ENCODE measurements around the gene SGTA.

SGTA gene

DNA sequence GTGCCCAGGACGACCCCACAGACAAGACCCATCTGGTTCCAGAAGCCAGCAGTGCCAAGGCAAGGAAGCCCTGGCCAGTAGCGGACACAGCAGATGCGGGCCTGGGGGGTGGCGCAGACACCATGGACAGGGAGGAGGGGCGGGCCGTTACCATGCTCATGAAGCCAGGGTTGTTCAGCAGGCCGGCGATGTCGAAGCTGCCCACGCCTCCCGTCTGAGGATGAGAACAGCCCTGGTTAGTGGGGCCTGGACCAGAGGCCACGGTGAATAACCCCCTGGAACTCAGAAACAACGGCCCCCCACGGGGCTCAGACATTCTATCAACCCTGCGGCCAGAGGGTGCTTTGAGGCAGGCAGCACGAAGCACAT is 21.8 kb downstream of the SGTA start:
- ChIA-PET POLR2A (no interaction called here), CTCF (no interaction called here)
- Histone ChIP-seq H3K9me3 (ENCODE audit: control extremely low read depth in 1 of 5, control insufficient read depth in 4 of 5, insufficient read depth in 2 of 5, low read depth in 1 of 5, low read length in 4 of 5) (no peaks in the 10 kb centered on the region), H3K4me3 (ENCODE audit: control insufficient read depth in 1 of 7, extremely low read depth in 1 of 7, insufficient read depth in 4 of 7, low read depth in 2 of 7, low read length in 6 of 7) (no peak overlapping the region), H3K36me3 (ENCODE audit: control insufficient read depth in 4 of 4, insufficient read depth in 4 of 4, low read length in 3 of 4) (peaks cover 6 to 83% (median 61%) of the 10 kb centered on the region in 4 experiments), H3K27ac (ENCODE audit: insufficient read depth in 1 of 2, low read depth in 1 of 2, low read length in 2 of 2, poor library complexity in 1 of 2, severe bottlenecking in 2 of 2) (no peak overlapping the region), H3K27me3 (replicated peaks in 2 of 5; ENCODE audit: control insufficient read depth in 4 of 5, insufficient read depth in 5 of 5, low read length in 4 of 5) (no peaks in the 10 kb centered on the region), H3K4me1 (ENCODE audit: control extremely low read depth in 1 of 4, control insufficient read depth in 4 of 4, insufficient read depth in 4 of 4, low read length in 3 of 4) (no peaks in the 10 kb centered on the region)
- no peak for DNase-seq
- over 99% methylated on average over 8 of the region's 16 CpGs for WGBS (ENCODE audit: insufficient coverage)

DNA sequence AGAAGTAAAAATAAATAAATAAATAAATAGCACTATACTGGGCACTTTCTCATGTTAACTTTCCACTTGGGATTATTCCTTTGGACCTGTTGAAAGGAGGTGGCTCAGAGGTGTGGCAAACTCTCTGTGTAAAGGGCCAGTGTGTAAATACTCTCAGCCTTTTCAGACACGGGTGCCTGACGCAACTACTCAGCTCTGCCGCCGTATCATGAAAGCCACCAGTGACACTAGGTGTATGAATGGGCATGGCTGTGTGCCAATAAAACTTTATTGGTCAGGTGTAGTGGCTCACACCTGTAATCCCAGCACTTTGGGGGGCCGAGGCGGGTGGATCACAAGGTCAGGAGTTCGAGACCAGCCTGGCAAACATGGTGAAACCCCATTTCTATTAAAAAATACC is 23.1 kb downstream of the SGTA start:
- no peaks in the 10 kb centered on the region for H3K27me3 ChIP-seq (replicated peaks in 2 of 5; ENCODE audit: control insufficient read depth in 4 of 5, insufficient read depth in 5 of 5, low read length in 4 of 5)
- CTCF ChIA-PET, result interaction anchor here (0.8 to 1.1 kb wide), 2 partner anchors 10 to 111 kb away, joined by 4 read pairs; no protein-coding TSS in a partner anchor
- no peak for DNase-seq
- no peak overlapping the region for H3K27ac ChIP-seq (ENCODE audit: insufficient read depth in 1 of 2, low read depth in 1 of 2, low read length in 2 of 2, poor library complexity in 1 of 2, severe bottlenecking in 2 of 2)
- no peaks in the 10 kb centered on the region for H3K9me3 ChIP-seq (ENCODE audit: control extremely low read depth in 1 of 5, control insufficient read depth in 4 of 5, insufficient read depth in 2 of 5, low read depth in 1 of 5, low read length in 4 of 5)
- WGBS (ENCODE audit: insufficient coverage), result no CpG with 5 or more reads among the region's 7 CpGs
- H3K4me3 ChIP-seq (ENCODE audit: control insufficient read depth in 1 of 7, extremely low read depth in 1 of 7, insufficient read depth in 4 of 7, low read depth in 2 of 7, low read length in 6 of 7), result no peak overlapping the region
- H3K4me1 ChIP-seq (ENCODE audit: control extremely low read depth in 1 of 4, control insufficient read depth in 4 of 4, insufficient read depth in 4 of 4, low read length in 3 of 4), result no peaks in the 10 kb centered on the region
- H3K36me3 ChIP-seq (ENCODE audit: control insufficient read depth in 4 of 4, insufficient read depth in 4 of 4, low read length in 3 of 4), result peaks cover 6 to 81% (median 65%) of the 10 kb centered on the region in 4 experiments
- POLR2A ChIA-PET, result no interaction called here

DNA sequence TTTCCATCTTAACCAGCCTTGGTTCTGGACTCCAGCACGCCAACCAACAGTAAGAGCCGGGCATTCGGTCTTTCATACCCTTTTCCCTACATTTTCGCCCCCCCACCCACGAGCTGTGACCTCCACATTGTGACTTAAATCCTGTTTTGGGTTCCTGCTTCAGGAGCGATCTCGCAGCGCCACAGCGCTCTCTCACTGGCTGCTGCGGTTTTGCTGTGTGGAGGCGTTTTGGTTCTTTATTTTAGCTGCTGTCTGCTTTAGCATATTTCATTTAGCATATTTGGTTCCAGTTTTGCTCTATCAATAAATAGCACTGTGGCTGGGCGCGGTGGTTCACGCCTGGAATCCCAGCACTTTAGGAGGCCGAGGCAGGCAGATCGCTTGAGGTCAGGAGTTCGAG is 23.7 kb downstream of the SGTA start:
- WGBS (ENCODE audit: insufficient coverage), result 94% methylated on average over 9 of the region's 17 CpGs
- no peak for DNase-seq
- Histone ChIP-seq H3K9me3 (ENCODE audit: control extremely low read depth in 1 of 5, control insufficient read depth in 4 of 5, insufficient read depth in 2 of 5, low read depth in 1 of 5, low read length in 4 of 5) (no peaks in the 10 kb centered on the region), H3K4me1 (ENCODE audit: control extremely low read depth in 1 of 4, control insufficient read depth in 4 of 4, insufficient read depth in 4 of 4, low read length in 3 of 4) (no peaks in the 10 kb centered on the region), H3K27ac (ENCODE audit: insufficient read depth in 1 of 2, low read depth in 1 of 2, low read length in 2 of 2, poor library complexity in 1 of 2, severe bottlenecking in 2 of 2) (no peak overlapping the region), H3K4me3 (ENCODE audit: control insufficient read depth in 1 of 7, extremely low read depth in 1 of 7, insufficient read depth in 4 of 7, low read depth in 2 of 7, low read length in 6 of 7) (no peak overlapping the region), H3K36me3 (ENCODE audit: control insufficient read depth in 4 of 4, insufficient read depth in 4 of 4, low read length in 3 of 4) (peaks cover 6 to 83% (median 63%) of the 10 kb centered on the region in 4 experiments), H3K27me3 (replicated peaks in 2 of 5; ENCODE audit: control insufficient read depth in 4 of 5, insufficient read depth in 5 of 5, low read length in 4 of 5) (no peaks in the 10 kb centered on the region)
- ChIA-PET POLR2A (no interaction called here), CTCF (interaction anchor here (1.1 kb wide), 1 partner anchor 10 kb away, joined by 4 read pairs; no protein-coding TSS in a partner anchor)

DNA sequence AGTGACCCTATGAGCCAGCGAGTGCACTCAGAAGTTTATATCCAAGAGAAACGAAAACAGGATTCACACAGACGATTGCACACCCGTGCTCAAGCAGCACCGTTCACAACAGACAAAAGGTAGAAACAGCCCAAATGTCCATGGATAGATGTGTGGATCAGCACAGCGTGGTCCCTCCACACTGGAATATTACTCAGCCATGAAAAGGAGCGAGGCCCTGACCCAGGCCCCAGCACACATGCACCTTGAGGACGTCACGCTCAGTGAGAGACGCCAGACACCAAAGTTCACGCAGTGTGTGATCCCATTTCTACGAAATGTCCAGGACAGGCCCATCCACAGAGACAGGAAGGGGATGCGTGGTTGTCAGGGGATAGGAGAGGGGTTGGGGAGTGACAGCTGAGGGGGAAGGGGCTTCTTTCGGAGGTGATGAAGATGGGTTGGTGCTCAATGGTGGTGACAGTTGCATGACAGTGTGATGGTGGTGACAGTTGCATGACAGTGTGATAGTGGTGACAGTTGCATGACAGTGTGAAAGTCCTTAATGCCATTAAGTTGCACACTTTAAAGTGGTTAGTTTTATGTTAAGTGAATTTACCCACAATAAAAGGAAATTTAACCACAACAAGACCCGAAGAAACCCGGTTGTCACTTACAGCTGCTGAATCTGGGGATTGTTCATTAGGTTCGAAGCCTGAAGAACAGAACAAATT is 24.3 kb downstream of the SGTA start:
- peaks cover 6 to 85% (median 63%) of the 10 kb centered on the region in 4 experiments for H3K36me3 ChIP-seq (ENCODE audit: control insufficient read depth in 4 of 4, insufficient read depth in 4 of 4, low read length in 3 of 4)

DNA sequence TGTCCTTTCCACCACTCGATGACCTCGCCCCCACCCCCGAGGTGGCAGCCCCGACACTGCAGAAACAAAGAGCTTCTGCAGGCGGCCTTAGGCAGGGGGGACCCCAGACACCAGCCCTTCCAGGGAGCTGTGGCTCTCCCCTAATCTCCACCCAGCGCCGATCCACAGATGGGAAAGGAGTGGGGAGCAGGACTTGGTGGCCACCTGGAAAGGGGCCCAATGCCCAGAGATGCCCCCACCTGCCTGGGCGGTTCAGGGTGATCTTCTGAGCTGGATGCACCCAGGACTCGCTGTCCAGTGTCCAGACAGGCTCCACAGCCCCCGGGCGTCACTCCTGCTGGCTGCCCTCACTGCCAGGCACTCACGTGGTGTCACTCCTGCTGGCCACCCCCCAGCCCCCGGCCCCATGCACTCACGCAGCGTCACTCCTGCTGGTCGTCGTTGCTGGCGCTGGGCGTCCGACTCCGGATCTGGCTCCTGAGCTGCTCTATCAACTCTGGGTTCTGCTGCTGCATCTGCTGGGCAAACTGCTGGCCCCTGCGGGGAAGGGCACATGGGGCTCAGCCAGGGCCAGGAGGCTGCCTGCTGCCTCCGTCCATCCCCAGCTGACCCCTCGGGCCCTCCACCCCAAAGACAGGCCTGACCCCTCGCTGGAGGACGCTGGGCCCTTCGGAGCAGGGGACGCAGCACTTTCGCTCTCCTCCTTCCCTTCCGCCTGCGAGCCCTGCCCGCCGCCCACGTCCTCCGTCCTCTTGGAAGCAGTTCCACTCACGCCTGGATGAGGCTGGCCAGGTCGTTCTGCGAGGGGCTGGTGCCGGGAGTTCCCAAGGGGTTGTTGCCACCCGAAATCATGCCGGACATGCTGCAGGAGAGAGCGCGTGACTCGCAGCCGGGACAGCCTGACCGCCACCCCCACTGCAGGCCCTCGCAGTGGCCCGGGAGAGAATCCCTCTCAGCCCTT is 25.9 kb downstream of the SGTA start:
- peaks cover 4 to 72% (median 53%) of the 10 kb centered on the region in 4 experiments for H3K36me3 ChIP-seq (ENCODE audit: control insufficient read depth in 4 of 4, insufficient read depth in 4 of 4, low read length in 3 of 4)
- CTCF ChIA-PET, result interaction anchor here (1.7 kb wide), 1 partner anchor 109 kb away, joined by 7 read pairs; no protein-coding TSS in a partner anchor
- H3K4me3 ChIP-seq (ENCODE audit: control insufficient read depth in 1 of 7, extremely low read depth in 1 of 7, insufficient read depth in 4 of 7, low read depth in 2 of 7, low read length in 6 of 7), result no peak overlapping the region
- no peaks in the 10 kb centered on the region for H3K4me1 ChIP-seq (ENCODE audit: control extremely low read depth in 1 of 4, control insufficient read depth in 4 of 4, insufficient read depth in 4 of 4, low read length in 3 of 4)
- no peak for DNase-seq
- H3K9me3 ChIP-seq (ENCODE audit: control extremely low read depth in 1 of 5, control insufficient read depth in 4 of 5, insufficient read depth in 2 of 5, low read depth in 1 of 5, low read length in 4 of 5), result no peaks in the 10 kb centered on the region
- POLR2A ChIA-PET, result no interaction called here
- no peaks in the 10 kb centered on the region for H3K27me3 ChIP-seq (replicated peaks in 2 of 5; ENCODE audit: control insufficient read depth in 4 of 5, insufficient read depth in 5 of 5, low read length in 4 of 5)
- WGBS (ENCODE audit: insufficient coverage), result 96% methylated on average over 41 of the region's 48 CpGs
- no peak overlapping the region for H3K27ac ChIP-seq (ENCODE audit: insufficient read depth in 1 of 2, low read depth in 1 of 2, low read length in 2 of 2, poor library complexity in 1 of 2, severe bottlenecking in 2 of 2)

More for the DNA sequence above, 24.3 kb downstream of the SGTA start:
- no peaks in the 10 kb centered on the region for H3K9me3 ChIP-seq (ENCODE audit: control extremely low read depth in 1 of 5, control insufficient read depth in 4 of 5, insufficient read depth in 2 of 5, low read depth in 1 of 5, low read length in 4 of 5)
- ChIA-PET POLR2A (no interaction called here), CTCF (interaction anchor here (1.1 kb wide), 1 partner anchor 9 kb away, joined by 4 read pairs; no protein-coding TSS in a partner anchor)
- no peak overlapping the region for H3K4me3 ChIP-seq (ENCODE audit: control insufficient read depth in 1 of 7, extremely low read depth in 1 of 7, insufficient read depth in 4 of 7, low read depth in 2 of 7, low read length in 6 of 7)
- DNase-seq, result no peak
- WGBS (ENCODE audit: insufficient coverage), result over 99% methylated on average over 14 of the region's 17 CpGs
- H3K27me3 ChIP-seq (replicated peaks in 2 of 5; ENCODE audit: control insufficient read depth in 4 of 5, insufficient read depth in 5 of 5, low read length in 4 of 5), result no peaks in the 10 kb centered on the region
- no peak overlapping the region for H3K27ac ChIP-seq (ENCODE audit: insufficient read depth in 1 of 2, low read depth in 1 of 2, low read length in 2 of 2, poor library complexity in 1 of 2, severe bottlenecking in 2 of 2)
- H3K4me1 ChIP-seq (ENCODE audit: control extremely low read depth in 1 of 4, control insufficient read depth in 4 of 4, insufficient read depth in 4 of 4, low read length in 3 of 4), result no peaks in the 10 kb centered on the region

DNA sequence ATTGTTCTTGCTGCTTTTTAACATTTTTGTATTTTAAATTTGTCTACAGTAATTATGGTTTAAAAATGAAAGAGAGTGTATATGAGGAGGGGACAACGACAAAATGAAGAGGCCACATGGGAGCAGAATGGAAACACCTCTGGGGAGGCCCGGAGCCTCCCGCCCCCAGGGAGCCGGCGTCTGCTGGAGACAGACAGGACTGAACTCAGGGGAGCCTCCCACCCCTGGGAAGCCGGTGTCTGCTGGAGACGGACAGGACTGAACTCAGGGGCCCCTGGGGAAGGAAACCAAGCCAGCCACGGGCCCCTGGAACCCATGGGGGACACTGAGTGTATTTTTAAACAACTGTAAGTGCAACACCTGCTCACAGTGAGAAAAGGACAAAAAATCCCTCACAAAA is 26.6 kb downstream of the SGTA start:
- Histone ChIP-seq H3K4me1 (ENCODE audit: control extremely low read depth in 1 of 4, control insufficient read depth in 4 of 4, insufficient read depth in 4 of 4, low read length in 3 of 4) (no peaks in the 10 kb centered on the region), H3K4me3 (ENCODE audit: control insufficient read depth in 1 of 7, extremely low read depth in 1 of 7, insufficient read depth in 4 of 7, low read depth in 2 of 7, low read length in 6 of 7) (no peak overlapping the region), H3K9me3 (ENCODE audit: control extremely low read depth in 1 of 5, control insufficient read depth in 4 of 5, insufficient read depth in 2 of 5, low read depth in 1 of 5, low read length in 4 of 5) (no peaks in the 10 kb centered on the region), H3K27ac (ENCODE audit: insufficient read depth in 1 of 2, low read depth in 1 of 2, low read length in 2 of 2, poor library complexity in 1 of 2, severe bottlenecking in 2 of 2) (no peak overlapping the region), H3K27me3 (replicated peaks in 2 of 5; ENCODE audit: control insufficient read depth in 4 of 5, insufficient read depth in 5 of 5, low read length in 4 of 5) (no peaks in the 10 kb centered on the region), H3K36me3 (ENCODE audit: control insufficient read depth in 4 of 4, insufficient read depth in 4 of 4, low read length in 3 of 4) (peaks cover 4 to 67% (median 51%) of the 10 kb centered on the region in 4 experiments)
- DNase-seq, result no peak
- ChIA-PET CTCF (interaction anchor here (1.7 kb wide), 1 partner anchor 108 kb away, joined by 7 read pairs; no protein-coding TSS in a partner anchor), POLR2A (no interaction called here)
- 88% methylated on average over 8 of the region's 8 CpGs for WGBS (ENCODE audit: insufficient coverage)

All from common myeloid progenitor, CD34-positive (primary cell).